GM21529 (cell line): ENCODE results near the gene IGIP.
"Not testable (repeated sequence)": the region's sequence is repeated elsewhere in the genome, so short reads cannot be mapped to it uniquely, and the experiment has no call there.

Experiments used
- ATAC-seq: cut with Tn5 transposase; IDR thresholded peaks from one replicate; pipeline ENCODE4 v1.9.1; 2021; ENCODE audit not compliant: unreplicated experiment

Gene IGIP

GRCh38 chr5:140140435-140140834 lies 14.7 kb downstream of the IGIP start:
- ATAC-seq, result no peak

- no peak for ATAC-seq
Observed at GRCh38 chr5:140141241-140141640, 15.5 kb downstream of the IGIP start.

GRCh38 chr5:140142246-140142645 lies 16.5 kb downstream of the IGIP start:
- ATAC-seq, result no peak

GRCh38 chr5:140142856-140143255 lies 17.1 kb downstream of the IGIP start:
- ATAC-seq, result no peak

- no peak for ATAC-seq
Observed at GRCh38 chr5:140143521-140144258, 18.0 kb downstream of the IGIP start.

GRCh38 chr5:140145256-140145655 lies 19.5 kb downstream of the IGIP start:
- ATAC-seq, result no peak

GRCh38 chr5:140145818-140146522 lies 20.2 kb downstream of the IGIP start:
- ATAC-seq, result peak; percentile 72

GRCh38 chr5:140146523-140146842 lies 20.7 kb downstream of the IGIP start:
- ATAC-seq, result no peak

GRCh38 chr5:140147460-140147859 lies 21.7 kb downstream of the IGIP start:
- no peak for ATAC-seq

- no peak for ATAC-seq
Observed at GRCh38 chr5:140148508-140148907, 22.8 kb downstream of the IGIP start.

- no peak for ATAC-seq
Observed at GRCh38 chr5:140150201-140150600, 24.5 kb downstream of the IGIP start.

GRCh38 chr5:140151144-140152021 lies 25.6 kb downstream of the IGIP start:
- ATAC-seq, result no peak

- no peak for ATAC-seq
Observed at GRCh38 chr5:140152022-140152999, 26.6 kb downstream of the IGIP start.

- ATAC-seq, result no peak
Observed at GRCh38 chr5:140153255-140153654, 27.5 kb downstream of the IGIP start.

- ATAC-seq, result no peak
Observed at GRCh38 chr5:140153905-140154304, 28.2 kb downstream of the IGIP start.

- not testable (repeated sequence) for ATAC-seq
Observed at GRCh38 chr5:140154710-140155381, 29.1 kb downstream of the IGIP start.

GRCh38 chr5:140157032-140157781 lies 31.5 kb downstream of the IGIP start:
- ATAC-seq, result peak; percentile 97

GRCh38 chr5:140159014-140159927 lies 33.5 kb downstream of the IGIP start:
- ATAC-seq, result no peak
